Measurements from ENCODE around the gene PTGFRN. TPM values are rescaled to one million over a fixed set of nuclear protein-coding genes. Genes with fewer than 3 reads are reported as not detected.

Gene PTGFRN
- total and polyA plus RNA-seq, 12 donors, result 21.2 to 318 (median 170) TPM

DNA sequence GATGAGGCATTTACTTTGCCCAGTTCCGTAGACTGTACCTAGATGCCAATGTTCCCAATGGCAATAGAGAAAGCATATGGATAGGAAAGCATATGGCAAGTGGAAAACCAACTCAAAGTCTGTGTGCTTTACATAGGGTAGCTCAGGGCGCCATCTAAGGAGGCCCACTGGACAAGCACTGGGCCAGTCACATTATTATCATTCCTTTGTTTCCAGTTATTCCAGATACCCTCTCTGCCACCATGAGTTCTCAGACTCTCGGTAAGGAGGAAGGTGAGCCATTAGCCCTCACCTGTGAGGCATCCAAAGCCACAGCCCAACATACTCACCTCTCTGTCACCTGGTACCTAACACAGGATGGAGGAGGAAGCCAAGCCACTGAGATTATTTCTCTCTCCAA lies 101.6 kb downstream of the PTGFRN start:
- no peaks in the 10 kb centered on the region for H3K9me3 ChIP-seq
- intact Hi-C loops (cut with DNase I), result no loop called here
- H3K4me1 ChIP-seq, result peaks cover 0 to 33% (median 0%) of the 10 kb centered on the region in 9 donors
- H3K36me3 ChIP-seq, result no peaks in the 10 kb centered on the region
- no peaks in the 10 kb centered on the region for H3K27me3 ChIP-seq
- H3K4me3 ChIP-seq, result no peak overlapping the region
- H3K27ac ChIP-seq, result no peak overlapping the region
- TF ChIP-seq, protein P1, sequence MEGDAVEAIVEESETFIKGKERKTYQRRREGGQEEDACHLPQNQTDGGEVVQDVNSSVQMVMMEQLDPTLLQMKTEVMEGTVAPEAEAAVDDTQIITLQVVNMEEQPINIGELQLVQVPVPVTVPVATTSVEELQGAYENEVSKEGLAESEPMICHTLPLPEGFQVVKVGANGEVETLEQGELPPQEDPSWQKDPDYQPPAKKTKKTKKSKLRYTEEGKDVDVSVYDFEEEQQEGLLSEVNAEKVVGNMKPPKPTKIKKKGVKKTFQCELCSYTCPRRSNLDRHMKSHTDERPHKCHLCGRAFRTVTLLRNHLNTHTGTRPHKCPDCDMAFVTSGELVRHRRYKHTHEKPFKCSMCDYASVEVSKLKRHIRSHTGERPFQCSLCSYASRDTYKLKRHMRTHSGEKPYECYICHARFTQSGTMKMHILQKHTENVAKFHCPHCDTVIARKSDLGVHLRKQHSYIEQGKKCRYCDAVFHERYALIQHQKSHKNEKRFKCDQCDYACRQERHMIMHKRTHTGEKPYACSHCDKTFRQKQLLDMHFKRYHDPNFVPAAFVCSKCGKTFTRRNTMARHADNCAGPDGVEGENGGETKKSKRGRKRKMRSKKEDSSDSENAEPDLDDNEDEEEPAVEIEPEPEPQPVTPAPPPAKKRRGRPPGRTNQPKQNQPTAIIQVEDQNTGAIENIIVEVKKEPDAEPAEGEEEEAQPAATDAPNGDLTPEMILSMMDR (IDR thresholded peaks at IDR 0.05), result no peak
- ATAC-seq (no peak), DNase-seq (no peak)
- WGBS, 2 donors, result 94 to 99% methylated on average over 3 of the region's 3 CpGs

DNA sequence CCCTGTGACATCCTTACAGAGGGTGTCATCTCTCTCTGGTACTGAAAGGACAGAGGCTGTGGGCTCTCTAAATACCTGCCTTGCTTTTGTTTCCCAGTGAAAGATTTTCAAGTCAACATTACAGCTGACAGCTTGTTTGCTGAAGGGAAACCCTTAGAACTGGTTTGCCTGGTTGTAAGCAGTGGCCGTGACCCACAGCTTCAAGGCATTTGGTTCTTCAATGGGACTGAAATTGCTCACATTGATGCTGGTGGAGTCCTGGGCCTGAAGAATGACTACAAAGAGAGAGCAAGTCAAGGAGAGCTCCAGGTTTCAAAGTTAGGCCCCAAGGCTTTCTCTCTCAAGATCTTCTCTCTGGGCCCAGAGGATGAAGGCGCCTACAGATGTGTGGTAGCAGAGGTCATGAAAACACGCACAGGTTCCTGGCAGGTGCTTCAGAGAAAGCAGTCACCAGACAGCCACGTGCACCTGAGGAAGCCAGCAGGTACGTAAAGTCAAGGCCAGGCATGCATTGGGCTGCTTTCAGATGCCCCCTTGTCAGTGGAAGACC lies 103.7 kb downstream of the PTGFRN start:
- intact Hi-C loops (cut with DNase I), result no loop called here
- H3K9me3 ChIP-seq, result no peaks in the 10 kb centered on the region
- no peak overlapping the region for H3K4me3 ChIP-seq
- no peak for DNase-seq
- 95% methylated on average over 5 of the region's 5 CpGs for WGBS, 2 donors
- no peaks in the 10 kb centered on the region for H3K27me3 ChIP-seq
- no peaks in the 10 kb centered on the region for H3K36me3 ChIP-seq
- no peak overlapping the region for H3K27ac ChIP-seq
- TF ChIP-seq, protein P1 (IDR thresholded peaks at IDR 0.05), result no peak
- ATAC-seq, result no peak
- peaks cover 0 to 15% (median 0%) of the 10 kb centered on the region in 9 donors for H3K4me1 ChIP-seq

DNA sequence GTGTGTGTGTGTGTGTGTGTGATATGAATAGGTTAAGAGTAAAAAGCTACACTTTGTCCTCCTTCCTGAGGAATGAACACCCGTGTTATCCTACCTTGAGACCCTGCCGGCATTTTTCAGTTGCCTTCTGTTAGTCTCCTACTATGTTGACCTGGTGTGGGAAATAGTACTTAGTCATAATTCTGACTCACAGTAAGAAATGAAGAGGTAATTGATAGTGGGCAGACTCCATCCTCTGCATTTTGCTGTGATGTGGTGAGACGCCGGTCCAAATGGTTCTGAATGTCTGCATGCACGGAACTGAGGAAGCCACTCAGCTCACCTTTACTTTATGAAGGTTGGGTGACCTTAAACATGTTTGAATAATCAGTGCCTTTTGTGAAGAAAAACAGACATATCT lies 104.5 kb downstream of the PTGFRN start:
- Histone ChIP-seq H3K27me3 (no peaks in the 10 kb centered on the region), H3K9me3 (no peaks in the 10 kb centered on the region), H3K4me3 (no peak overlapping the region), H3K4me1 (peaks cover 0 to 13% (median 0%) of the 10 kb centered on the region in 9 donors), H3K27ac (no peak overlapping the region), H3K36me3 (no peaks in the 10 kb centered on the region)
- TF ChIP-seq, protein P1 (IDR thresholded peaks at IDR 0.05), result no peak
- ATAC-seq, result no peak
- DNase-seq, result no peak
- 94 to 95% methylated on average over 5 of the region's 5 CpGs for WGBS, 2 donors
- intact Hi-C loops (cut with DNase I), result no loop called here

DNA sequence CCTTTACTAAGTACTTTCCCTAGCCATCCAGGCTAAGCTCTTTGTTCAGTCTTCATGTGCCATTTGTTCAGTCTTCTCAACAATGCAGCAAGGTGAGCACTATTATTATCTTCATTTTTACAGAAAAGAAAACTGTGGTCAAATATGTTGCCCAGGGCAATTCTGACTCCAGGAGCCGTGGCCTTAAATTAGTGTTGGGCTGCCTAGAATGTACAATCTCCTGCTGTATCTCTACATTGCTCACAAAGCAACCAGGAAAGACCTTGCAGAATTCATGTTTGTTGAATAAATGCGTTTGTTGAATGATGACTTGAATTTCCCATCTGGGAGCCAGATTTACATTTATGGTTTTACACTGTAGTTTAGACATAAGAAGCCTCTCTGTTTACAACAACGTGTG lies 106.0 kb downstream of the PTGFRN start:
- H3K9me3 ChIP-seq, result no peaks in the 10 kb centered on the region
- H3K4me1 ChIP-seq, result peaks cover 0 to 13% (median 0%) of the 10 kb centered on the region in 9 donors
- intact Hi-C loops (cut with DNase I), result no loop called here
- TF ChIP-seq, protein P1 (IDR thresholded peaks at IDR 0.05), result no peak
- H3K36me3 ChIP-seq, result no peaks in the 10 kb centered on the region
- ATAC-seq (no peak), DNase-seq (no peak)
- no peak overlapping the region for H3K4me3 ChIP-seq
- no peaks in the 10 kb centered on the region for H3K27me3 ChIP-seq
- H3K27ac ChIP-seq, result no peak overlapping the region
- WGBS, 2 donors, result 92 to 94% methylated on average over 3 of the region's 3 CpGs
